GM18519 (cell line): Measurements from ENCODE around the gene CMTM2.
"Not testable (repeated sequence)": the region's sequence is repeated elsewhere in the genome, so short reads cannot be mapped to it uniquely, and the experiment has no call there.

Source experiments
- ATAC-seq: cut with Tn5 transposase; IDR thresholded peaks from one replicate; pipeline ENCODE4 v1.9.1; 2021; ENCODE audit warnings: mild to moderate bottlenecking, moderate library complexity; ENCODE audit not compliant: unreplicated experiment, low FRiP score

CMTM2 gene

DNA sequence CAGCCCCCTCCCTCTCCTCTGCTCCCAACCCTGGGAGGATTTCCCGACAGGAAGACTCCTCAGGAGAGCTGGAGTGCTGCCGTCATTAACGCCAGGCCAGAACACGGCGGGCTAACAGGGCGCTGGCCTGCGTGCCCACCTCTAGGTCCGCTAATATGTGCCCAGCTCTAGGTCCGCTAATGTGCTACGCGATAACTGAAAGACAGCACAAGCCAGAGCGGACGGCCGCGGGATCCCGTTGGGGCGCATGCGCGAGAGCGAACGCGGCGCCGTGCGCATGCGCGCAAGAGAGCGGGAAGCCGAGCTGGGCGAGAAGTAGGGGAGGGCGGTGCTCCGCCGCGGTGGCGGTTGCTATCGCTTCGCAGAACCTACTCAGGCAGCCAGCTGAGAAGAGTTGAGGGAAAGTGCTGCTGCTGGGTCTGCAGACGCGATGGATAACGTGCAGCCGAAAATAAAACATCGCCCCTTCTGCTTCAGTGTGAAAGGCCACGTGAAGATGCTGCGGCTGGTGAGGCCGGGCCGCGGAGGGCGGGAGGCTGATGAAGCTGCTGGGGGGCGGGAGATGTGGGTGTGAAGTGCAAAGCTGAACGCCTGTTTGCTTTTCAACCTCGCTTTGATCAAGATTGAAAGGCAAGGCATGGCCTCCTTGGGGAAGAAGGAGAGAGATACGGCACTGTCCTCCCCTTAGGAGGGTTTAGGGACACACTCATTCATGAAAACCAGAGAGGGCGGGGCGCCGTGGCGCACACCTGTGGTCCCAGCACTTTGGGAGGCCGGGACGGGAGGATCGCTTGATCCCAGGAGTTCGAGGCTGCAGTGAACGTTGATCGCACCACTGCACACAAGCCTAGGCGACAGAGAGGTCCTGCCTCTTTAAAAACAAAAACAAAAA, 26.7 kb upstream of the CMTM2 start, which contains the start of gene CKLF:
Gene CKLF (plus strand): TSS at position 291 of the 892 bp plus-strand sequence. CDS start 140 bp downstream, at position 431.
- ATAC-seq, result peak; percentile 63

- no peak for ATAC-seq
Observed at GRCh38 chr16:66553223-66553622, 26.0 kb upstream of the CMTM2 start.

- no peak for ATAC-seq
Observed at GRCh38 chr16:66554021-66554420, 25.2 kb upstream of the CMTM2 start.

DNA sequence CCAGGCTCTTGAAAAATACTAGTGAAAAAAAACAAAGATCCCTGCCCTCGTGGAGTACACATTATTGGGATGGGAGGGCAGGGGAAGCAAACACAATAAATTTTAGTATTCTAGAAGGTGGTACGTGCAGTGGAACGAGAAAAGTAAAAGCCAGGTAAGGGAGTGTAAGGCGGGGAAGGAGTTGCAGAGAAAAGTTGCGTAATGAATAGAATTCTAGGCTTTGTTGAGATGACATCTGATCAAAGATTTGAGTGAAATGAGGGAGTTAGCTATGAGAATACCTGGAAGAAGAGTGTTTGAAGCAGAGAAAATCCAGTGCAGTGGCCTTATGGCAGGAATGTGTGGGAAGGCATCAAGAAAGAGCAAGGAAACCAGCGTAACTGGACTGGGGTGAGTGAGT, 24.8 kb upstream of the CMTM2 start:
- ATAC-seq, result no peak

DNA sequence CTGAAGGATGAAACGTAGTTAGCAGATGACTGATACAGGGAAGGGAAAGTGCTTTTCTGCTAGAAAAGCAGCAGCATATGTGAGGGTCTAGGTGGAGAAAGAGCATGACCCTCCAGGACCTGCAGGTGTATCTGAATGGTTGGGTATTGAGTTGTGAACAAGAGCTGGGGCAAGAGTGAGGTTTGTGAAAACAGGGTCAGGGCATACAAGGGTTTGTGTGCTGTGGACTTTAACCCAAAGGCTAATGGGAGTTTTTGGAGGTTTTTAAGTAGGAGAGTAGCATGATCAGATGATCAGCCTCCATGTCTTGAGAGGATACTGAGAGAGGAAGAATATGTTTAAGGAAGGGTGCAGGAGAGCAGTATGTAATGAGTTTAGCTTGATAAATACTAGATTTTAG, 19.2 kb upstream of the CMTM2 start:
- ATAC-seq, result no peak

DNA sequence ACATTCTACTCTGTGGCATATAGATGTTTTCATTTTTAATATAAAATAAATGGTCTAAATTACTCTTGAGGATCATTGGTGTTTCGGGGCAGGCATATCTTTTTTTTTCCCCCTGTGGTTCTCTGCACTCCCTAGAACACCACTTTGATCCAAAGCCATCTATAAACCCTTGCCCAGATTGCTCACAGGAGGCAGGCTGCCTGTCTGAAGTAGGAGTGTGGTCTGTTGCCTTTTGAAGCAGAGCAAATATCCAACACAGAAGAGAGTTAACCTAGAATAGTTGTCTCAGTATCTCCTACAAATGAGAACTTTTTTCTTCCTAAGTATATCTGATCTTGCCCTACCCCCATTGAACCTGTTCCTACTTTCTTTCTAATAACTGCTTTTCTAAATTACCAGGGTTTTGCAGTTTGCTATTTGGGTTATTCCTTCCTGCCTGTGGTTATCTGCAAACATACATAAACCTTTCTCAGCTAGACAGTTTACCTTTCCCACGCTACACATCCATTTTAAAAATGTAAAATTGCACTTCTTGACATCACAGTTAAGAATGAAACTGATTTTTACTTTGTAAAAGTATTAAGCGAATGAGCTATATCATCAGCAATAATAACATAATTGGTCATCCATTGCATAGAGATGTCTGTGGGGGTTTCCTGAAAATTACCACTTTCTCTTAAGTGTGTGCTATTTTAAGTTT, 17.7 kb upstream of the CMTM2 start:
- ATAC-seq, result no peak

GRCh38 chr16:66562409-66562808, 16.9 kb upstream of the CMTM2 start:
- no peak for ATAC-seq

DNA sequence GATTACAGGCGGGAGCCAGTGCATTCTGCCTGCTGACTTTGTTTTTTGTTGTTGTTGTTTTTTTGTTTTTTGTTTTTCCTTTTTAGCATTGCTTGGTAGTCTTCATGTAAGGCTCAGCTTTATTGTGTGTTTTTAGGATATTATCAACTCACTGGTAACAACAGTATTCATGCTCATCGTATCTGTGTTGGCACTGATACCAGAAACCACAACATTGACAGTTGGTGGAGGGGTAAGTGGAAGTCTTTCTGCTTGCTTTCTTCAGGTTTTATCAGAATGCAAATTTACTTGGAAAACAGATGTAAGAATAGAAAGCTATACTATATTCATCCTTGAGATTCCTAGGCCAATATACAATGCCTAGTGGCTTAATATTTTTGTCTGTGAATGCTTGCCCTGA, 16.3 kb upstream of the CMTM2 start:
- ATAC-seq, result no peak

DNA sequence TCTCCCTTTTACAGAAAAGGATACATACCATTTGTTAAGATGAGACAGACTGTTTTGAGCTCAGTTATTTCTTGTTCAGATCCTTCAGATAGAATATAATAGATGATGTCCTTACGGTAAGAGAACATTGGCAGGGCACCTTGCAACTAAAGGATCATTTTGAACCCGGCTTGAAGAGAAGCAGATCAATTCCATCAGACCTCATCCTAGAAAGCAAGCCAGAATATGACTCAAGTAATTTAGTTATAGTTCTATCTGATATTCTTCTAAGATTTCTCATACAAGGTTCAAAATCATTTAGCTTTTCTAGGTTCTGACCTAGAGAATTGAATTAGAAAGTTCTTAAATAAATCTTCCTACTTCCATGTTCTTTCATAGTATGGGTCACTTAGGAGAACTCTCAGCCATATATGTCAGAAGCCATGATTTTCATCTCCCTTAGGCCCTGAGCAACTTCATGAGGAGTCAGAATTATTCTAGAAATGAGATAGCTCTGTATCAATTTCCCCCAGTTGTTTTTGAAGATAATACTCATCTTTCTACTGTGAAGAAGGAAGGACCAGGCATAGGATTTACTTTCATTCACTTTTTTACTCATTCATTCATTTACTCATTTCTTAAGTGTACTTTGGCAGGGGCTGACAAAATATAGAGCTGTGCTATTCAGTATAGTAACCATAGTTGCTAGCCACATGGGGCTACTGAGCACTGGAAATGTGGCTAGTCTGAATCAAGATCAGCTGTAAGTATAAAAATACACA, 15.5 kb upstream of the CMTM2 start:
- ATAC-seq, result no peak

DNA sequence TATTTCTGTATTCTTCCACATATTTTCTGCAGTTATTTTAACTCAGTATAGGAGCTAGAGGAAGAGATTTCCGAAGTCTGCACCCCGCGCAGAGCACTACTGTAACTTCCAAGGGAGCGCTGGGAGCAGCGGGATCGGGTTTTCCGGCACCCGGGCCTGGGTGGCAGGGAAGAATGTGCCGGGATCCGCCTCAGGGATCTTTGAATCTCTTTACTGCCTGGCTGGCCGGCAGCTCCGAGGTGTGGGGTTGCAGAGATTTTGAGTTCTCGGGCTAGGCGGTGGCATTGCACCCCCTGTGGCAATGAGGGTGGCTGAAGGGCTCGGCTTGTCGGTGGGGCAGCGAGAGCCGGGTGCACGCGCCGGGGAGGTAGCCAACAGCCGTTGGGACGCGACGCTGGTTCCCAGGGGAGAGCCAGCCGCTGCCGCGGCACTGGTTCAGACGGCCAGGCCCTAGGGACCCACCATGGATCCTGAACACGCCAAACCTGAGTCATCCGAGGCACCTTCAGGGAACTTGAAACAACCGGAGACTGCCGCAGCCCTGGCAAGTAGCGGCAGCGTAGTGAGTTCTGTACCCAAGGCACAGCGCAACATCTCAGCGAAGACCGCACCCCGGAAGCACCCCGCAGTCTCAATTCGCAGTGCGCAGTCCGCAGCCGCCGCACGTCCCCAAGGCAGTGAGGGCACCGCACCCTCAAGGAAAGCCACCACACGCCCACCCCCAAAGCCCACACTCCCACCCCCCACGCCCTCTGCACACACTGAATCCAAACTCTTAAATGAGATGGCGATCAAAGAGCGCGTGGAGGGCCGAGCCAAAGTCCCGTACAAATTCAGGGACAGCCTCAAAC, 13.0 kb upstream of the CMTM2 start, which contains the start of gene CMTM1:
Gene CMTM1 (plus strand): TSS at position 389 of the 851 bp plus-strand sequence. CDS start 75 bp downstream, at position 464.
- ATAC-seq, result no peak

- not testable (repeated sequence) for ATAC-seq
Observed at GRCh38 chr16:66567270-66567669, 12.0 kb upstream of the CMTM2 start.

- no peak for ATAC-seq
Observed at GRCh38 chr16:66568355-66568754, 10.9 kb upstream of the CMTM2 start.

DNA sequence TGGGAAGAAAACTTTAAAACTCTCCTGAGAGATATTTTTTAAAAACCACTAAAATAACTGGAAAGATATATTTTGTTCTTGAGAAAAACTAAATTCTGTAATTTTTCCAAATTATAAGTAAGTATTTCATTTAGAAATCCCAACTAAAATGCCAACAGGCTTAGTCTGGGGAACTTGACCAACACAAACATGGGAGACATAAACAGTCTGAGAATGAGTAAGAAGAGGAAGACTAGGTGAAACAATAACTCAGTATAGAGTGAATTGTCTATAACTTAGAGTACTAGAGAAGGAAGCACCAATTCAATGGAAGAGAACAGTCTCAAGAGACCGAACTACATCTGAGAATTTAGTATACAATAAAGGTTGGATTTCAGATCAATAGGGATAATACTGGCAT, 10.1 kb upstream of the CMTM2 start:
- ATAC-seq, result no peak

DNA sequence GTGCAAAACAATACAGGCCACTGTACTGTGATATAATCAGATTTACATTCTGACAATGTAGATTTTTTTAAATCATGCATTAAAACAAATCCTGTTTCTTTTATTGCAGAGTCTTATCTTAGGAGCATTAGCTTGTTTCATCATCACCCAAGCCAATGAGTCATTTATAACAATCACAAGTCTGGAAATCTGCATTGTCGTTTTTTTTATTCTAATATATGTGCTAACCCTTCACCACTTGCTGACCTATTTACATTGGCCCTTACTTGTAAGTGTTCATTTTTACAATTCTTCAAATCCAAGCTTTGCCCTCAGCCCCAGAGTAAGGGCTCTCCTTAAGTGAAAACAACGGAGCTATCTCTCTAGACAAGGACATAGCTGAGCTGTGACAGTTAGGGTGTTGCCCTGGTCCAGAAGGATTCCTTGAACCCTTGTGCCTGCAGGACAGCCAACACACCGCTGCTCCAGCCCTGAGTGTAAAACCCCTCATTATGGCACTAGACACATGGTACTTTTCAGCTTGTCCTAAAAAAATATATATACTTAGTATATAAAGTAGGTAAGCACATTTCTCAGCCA, 9.3 kb upstream of the CMTM2 start:
- ATAC-seq, result no peak

- no peak for ATAC-seq
Observed at GRCh38 chr16:66572356-66572755, 6.9 kb upstream of the CMTM2 start.

- ATAC-seq, result no peak
Observed at GRCh38 chr16:66574081-66574480, 5.2 kb upstream of the CMTM2 start.

- no peak for ATAC-seq
Observed at GRCh38 chr16:66574531-66574930, 4.7 kb upstream of the CMTM2 start.

- ATAC-seq, result no peak
Observed at GRCh38 chr16:66575060-66575459, 4.2 kb upstream of the CMTM2 start.

GRCh38 chr16:66576296-66576695, 3.0 kb upstream of the CMTM2 start:
- no peak for ATAC-seq
